PC-9 (cell line): ENCODE measurements around the gene EBP. TPM values are rescaled to one million over a fixed set of nuclear protein-coding genes. Genes with fewer than 3 reads are reported as not detected.
A peak's percentile ranks its signal among the peaks of the same experiment; 100 is the strongest.

ENCODE experiments used
- BruUV-seq: library from RNA; stranded (reverse); fragments of 400-500 nt; replicated peaks from 2 replicates; lab custom pipeline; 2021; lab: Mats Ljungman, UMichigan
- CTCF ChIA-PET: fragments of 300-600 bp; sonication (Branson Sonifier 250); formaldehyde crosslinking; loops from one replicate; lab custom pipeline; 2022; ENCODE audit warnings: antibody characterized with exemption; lab: Charles Lee
- POLR2A ChIA-PET: fragments of 300-600 bp; sonication (Branson Sonifier 250); formaldehyde crosslinking; loops from one replicate; lab custom pipeline; 2022; ENCODE audit warnings: antibody characterized with exemption; ENCODE audit not compliant: unreplicated experiment; lab: Charles Lee
- DNase-seq, 2 experiments: peaks; one replicate each; pipeline versions ENCODE4 v3.0.0 to v3.0.0-alpha.2; 2015 to 2022; ENCODE audit warnings: mixed read lengths in 1 of 2
- H2AFZ ChIP-seq: fragments of 200-600 bp; sonication (generic); 2 replicates; pipeline ENCODE4 v1.8.1; 2017; ENCODE audit warnings: antibody characterized with exemption
- H3F3A ChIP-seq: fragments of 200-600 bp; sonication (generic); 2 replicates; pipeline ENCODE4 v1.8.1; 2017; ENCODE audit warnings: antibody characterized with exemption, mild to moderate bottlenecking, low read depth; ENCODE audit not compliant: insufficient read depth
- H3K27ac ChIP-seq: fragments of 200-600 bp; sonication (generic); 2 replicates; pipeline ENCODE4 v1.6.1; 2016; ENCODE audit warnings: mixed run types
- H3K27me3 ChIP-seq: fragments of 200-600 bp; sonication (generic); 2 replicates; pipeline ENCODE4 v1.6.1; 2016; ENCODE audit warnings: low read depth, mixed run types; ENCODE audit not compliant: insufficient read depth
- H3K36me3 ChIP-seq: fragments of 200-600 bp; sonication (generic); 2 replicates; pipeline ENCODE4 v1.6.1; 2016; ENCODE audit warnings: low read depth, mixed run types
- H3K4me1 ChIP-seq: fragments of 200-600 bp; sonication (generic); replicated peaks from 2 replicates; pipeline ENCODE4 v1.6.1; 2016; ENCODE audit warnings: mixed run types; ENCODE audit not compliant: insufficient read depth
- H3K4me2 ChIP-seq: fragments of 200-600 bp; sonication (generic); 2 replicates; pipeline ENCODE4 v1.6.1; 2017; ENCODE audit warnings: mixed run types
- H3K4me3 ChIP-seq: fragments of 200-600 bp; sonication (generic); 2 replicates; pipeline ENCODE4 v1.6.1; 2016; ENCODE audit warnings: mixed run types
- H3K79me2 ChIP-seq: fragments of 200-600 bp; sonication (generic); 2 replicates; pipeline ENCODE4 v1.6.1; 2017; ENCODE audit warnings: low read depth, mixed run types
- H3K9me2 ChIP-seq: fragments of 200-600 bp; sonication (generic); 2 replicates; pipeline ENCODE4 v1.8.1; 2017; ENCODE audit warnings: mild to moderate bottlenecking; ENCODE audit not compliant: insufficient read depth
- H3K9me3 ChIP-seq: fragments of 200-600 bp; sonication (generic); 2 replicates; pipeline ENCODE4 v1.8.1; 2016; ENCODE audit warnings: low read depth; ENCODE audit not compliant: insufficient read depth
- H4K20me1 ChIP-seq: fragments of 200-600 bp; sonication (generic); 2 replicates; pipeline ENCODE4 v1.8.1; 2017; ENCODE audit not compliant: insufficient read depth
- EZH2 ChIP-seq: fragments of 200-600 bp; sonication (generic); IDR thresholded peaks from 2 replicates; pipeline ENCODE4 v1.8.0; 2017; ENCODE audit warnings: antibody characterized with exemption, low read depth
- intact Hi-C: fragments of 100-400 bp; cut with micrococcal nuclease; formaldehyde crosslinking; loops from one replicate; pipeline ENCODE4 v1.10.0; 2022; ENCODE audit not compliant: unreplicated experiment
- total RNA-seq: library from RNA; stranded (reverse); gene quantifications from 2 replicates; pipeline ENCODE4 v1.2.3, GENCODE V29; 2021
- TF ChIP-seq, protein P1 (sequence below): fragments of 200-600 bp; sonication (generic); conservative IDR thresholded peaks from 2 replicates; pipeline ENCODE4 v1.6.1; 2017; ENCODE audit warnings: mixed run types, antibody characterized with exemption, mild to moderate bottlenecking, moderate library complexity

Gene EBP
- total RNA-seq, 1 experiment from 2014 or later: 113 TPM

DNA sequence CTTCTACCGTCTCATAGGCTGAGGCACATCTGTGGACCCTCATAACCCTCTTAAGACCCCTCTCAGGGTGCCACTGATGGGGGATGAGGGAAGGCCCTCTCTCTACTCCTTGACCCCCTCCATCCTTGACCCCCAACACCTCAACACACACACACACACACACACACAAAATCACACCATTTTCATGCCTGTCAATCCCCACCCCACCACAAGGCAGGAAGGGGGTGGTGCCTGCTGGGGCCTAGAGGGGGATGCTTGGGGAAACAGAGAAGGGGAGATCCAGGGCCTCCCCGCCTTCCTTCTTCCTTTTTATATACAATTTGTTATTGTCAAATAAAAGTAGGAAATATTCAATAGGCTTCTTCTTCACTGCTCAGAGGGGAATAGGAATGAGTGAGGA is 1.2 kb upstream of the EBP start:
- ChIA-PET POLR2A (no interaction called here), CTCF (no interaction called here)
- DNase-seq: no peak
- H3K27ac ChIP-seq: no peak overlapping the region
- H3F3A ChIP-seq: no peaks in the 10 kb centered on the region
- no peak overlapping the region for H3K4me3 ChIP-seq
- BruUV-seq: no TSS peak
- H3K4me2 ChIP-seq: no peak overlapping the region
- no peaks in the 10 kb centered on the region for H3K27me3 ChIP-seq
- TF ChIP-seq, protein P1, sequence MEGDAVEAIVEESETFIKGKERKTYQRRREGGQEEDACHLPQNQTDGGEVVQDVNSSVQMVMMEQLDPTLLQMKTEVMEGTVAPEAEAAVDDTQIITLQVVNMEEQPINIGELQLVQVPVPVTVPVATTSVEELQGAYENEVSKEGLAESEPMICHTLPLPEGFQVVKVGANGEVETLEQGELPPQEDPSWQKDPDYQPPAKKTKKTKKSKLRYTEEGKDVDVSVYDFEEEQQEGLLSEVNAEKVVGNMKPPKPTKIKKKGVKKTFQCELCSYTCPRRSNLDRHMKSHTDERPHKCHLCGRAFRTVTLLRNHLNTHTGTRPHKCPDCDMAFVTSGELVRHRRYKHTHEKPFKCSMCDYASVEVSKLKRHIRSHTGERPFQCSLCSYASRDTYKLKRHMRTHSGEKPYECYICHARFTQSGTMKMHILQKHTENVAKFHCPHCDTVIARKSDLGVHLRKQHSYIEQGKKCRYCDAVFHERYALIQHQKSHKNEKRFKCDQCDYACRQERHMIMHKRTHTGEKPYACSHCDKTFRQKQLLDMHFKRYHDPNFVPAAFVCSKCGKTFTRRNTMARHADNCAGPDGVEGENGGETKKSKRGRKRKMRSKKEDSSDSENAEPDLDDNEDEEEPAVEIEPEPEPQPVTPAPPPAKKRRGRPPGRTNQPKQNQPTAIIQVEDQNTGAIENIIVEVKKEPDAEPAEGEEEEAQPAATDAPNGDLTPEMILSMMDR: no peak
- TF ChIP-seq EZH2: no peak
- intact Hi-C loops: no loop called here
- H3K79me2 ChIP-seq: 0 out of 2 replicates have a peak, but pooled peaks cover 8% of the 10 kb centered on the region
- H3K9me2 ChIP-seq: no peaks in the 10 kb centered on the region
- H3K36me3 ChIP-seq: no peaks in the 10 kb centered on the region
- H3K9me3 ChIP-seq: no peaks in the 10 kb centered on the region
- H4K20me1 ChIP-seq: no peaks in the 10 kb centered on the region
- H3K4me1 ChIP-seq: no peaks in the 10 kb centered on the region
- no peak overlapping the region for H2AFZ ChIP-seq

DNA sequence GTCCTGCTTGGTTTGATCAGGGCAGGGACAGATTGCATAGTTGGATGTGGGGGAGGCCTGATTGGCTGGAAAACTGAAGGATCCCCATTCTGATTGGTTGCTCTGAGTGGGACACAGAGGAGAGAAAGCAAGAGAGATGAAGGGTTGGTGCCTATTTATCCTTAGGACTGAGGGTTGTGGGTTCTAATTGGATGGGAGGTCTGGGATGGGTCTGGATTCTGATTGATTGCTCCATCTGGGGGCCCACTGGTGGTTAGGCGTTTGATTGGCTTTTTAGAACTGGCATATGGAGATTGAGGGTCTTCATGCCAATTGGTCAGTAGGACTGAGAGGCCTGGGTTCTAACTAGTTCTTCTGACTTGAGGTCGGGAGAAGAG is 644 bp upstream of the EBP start:
- intact Hi-C loops: loop anchor here (1.0 kb wide), 1 partner anchor 34 kb away; no protein-coding TSS in a partner anchor
- no peaks in the 10 kb centered on the region for H4K20me1 ChIP-seq
- no peaks in the 10 kb centered on the region for H3K27me3 ChIP-seq
- no peak overlapping the region for H3K27ac ChIP-seq
- H3K79me2 ChIP-seq: 0 out of 2 replicates have a peak, but pooled peaks cover 8% of the 10 kb centered on the region
- ChIA-PET POLR2A (no interaction called here), CTCF (no interaction called here)
- BruUV-seq: TSS peak; percentile 76
- H3K4me3 ChIP-seq: peak overlapping the region; percentile 59; the same call in 1 of the 2 replicates
- peak overlapping the region; percentile 61 for H3K4me2 ChIP-seq
- H3K36me3 ChIP-seq: no peaks in the 10 kb centered on the region
- H3K9me3 ChIP-seq: no peaks in the 10 kb centered on the region
- no peaks in the 10 kb centered on the region for H3K4me1 ChIP-seq
- TF ChIP-seq, protein P1: no peak
- TF ChIP-seq EZH2: no peak
- no peaks in the 10 kb centered on the region for H3F3A ChIP-seq
- H2AFZ ChIP-seq: no peak overlapping the region
- DNase-seq: no peak
- H3K9me2 ChIP-seq: no peaks in the 10 kb centered on the region

DNA sequence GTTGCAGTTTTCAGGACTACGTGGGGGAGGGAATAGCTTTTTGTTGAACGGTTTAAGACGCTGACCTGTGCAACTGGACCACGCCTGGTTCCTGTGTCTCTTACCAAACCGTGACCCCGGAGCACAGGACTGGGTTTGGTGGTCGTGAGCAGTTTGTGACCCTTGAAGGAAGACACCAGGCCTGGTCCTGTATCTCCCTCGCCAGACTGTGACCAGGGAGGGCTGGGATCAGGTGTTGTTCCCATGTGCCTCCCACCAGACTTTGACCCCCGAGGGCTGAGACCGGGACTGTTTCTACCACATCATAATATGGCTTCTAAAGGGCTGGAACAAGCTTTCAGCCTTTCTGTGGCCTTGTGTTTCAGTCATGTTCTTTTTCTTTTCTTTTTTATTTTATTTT is 683 bp downstream of the EBP start:
- H2AFZ ChIP-seq: no peak overlapping the region
- no TSS peak for BruUV-seq

More for the DNA sequence above, 683 bp downstream of the EBP start:
- 0 out of 2 replicates have a peak, but pooled peaks cover 8% of the 10 kb centered on the region for H3K79me2 ChIP-seq
- no peaks in the 10 kb centered on the region for H4K20me1 ChIP-seq
- peak overlapping the region; percentile 68 for H3K4me2 ChIP-seq
- TF ChIP-seq, protein P1: no peak
- TF ChIP-seq EZH2: no peak
- no peak for DNase-seq
- H3K36me3 ChIP-seq: no peaks in the 10 kb centered on the region
- no peaks in the 10 kb centered on the region for H3K27me3 ChIP-seq
- H3K4me3 ChIP-seq: peak overlapping the region; percentile 59
- ChIA-PET CTCF (no interaction called here), POLR2A (interaction anchor here (0.7 kb wide), 1 partner anchor 279 kb away, joined by 8 read pairs; no protein-coding TSS in a partner anchor)
- no peaks in the 10 kb centered on the region for H3K9me3 ChIP-seq
- intact Hi-C loops: no loop called here
- no peaks in the 10 kb centered on the region for H3F3A ChIP-seq
- H3K4me1 ChIP-seq: no peaks in the 10 kb centered on the region
- H3K27ac ChIP-seq: no peak overlapping the region
- H3K9me2 ChIP-seq: no peaks in the 10 kb centered on the region
